K562 (cell line): ENCODE results near the gene TTC6. TPM values are rescaled to one million over a fixed set of nuclear protein-coding genes. Genes with fewer than 3 reads are reported as not detected.

Source experiments
- ATAC-seq: fragments of 200-7000 bp; cut with Tn5 transposase; 3 replicates; pipeline ENCODE4 v1.9.1; 2020; ENCODE audit warnings: moderate library complexity
- BruUV-seq: library from RNA; stranded (reverse); fragments of 400-500 nt; replicated peaks from 2 replicates; lab custom pipeline; 2021; lab: Mats Ljungman, UMichigan
- CTCF ChIA-PET: fragments of 300-600 bp; formaldehyde crosslinking; extraction: SDS; loops from one replicate; lab custom pipeline; 2021; ENCODE audit warnings: low intra/inter-chr PET ratio; lab: Yijun Ruan, JAX
- POLR2A ChIA-PET: fragments of 300-600, 350-650 bp; sonication (Branson Sonifier 250); formaldehyde crosslinking; extraction: SDS; loops from one replicate; lab custom pipeline; 2021; ENCODE audit warnings: antibody characterized with exemption, inconsistent platforms; lab: Yijun Ruan, JAX
- DNase-seq, 4 experiments: peaks; one replicate each; pipeline versions ENCODE4 v3.0.0 to v3.0.0-alpha.2; 2011 to 2018; ENCODE audit warnings: low spot score in 3 of 4, mixed read lengths in 3 of 4; ENCODE audit errors: extremely low read depth in 1 of 4
- FAIRE-seq: peaks from 2 replicates; lab custom pipeline; 2011; peaks lifted over from hg19 to GRCh38; lab: Jason Lieb, UNC
- H2AFZ ChIP-seq: 2 replicates; pipeline ENCODE4 v1.6.0; 2011; ENCODE audit warnings: low read depth, low read length, control low read depth, inconsistent platforms
- H3K27ac ChIP-seq: fragments of 200-600 bp; 3 replicates; pipeline ENCODE4 v1.8.0; 2011; ENCODE audit warnings: low read depth, mild to moderate bottlenecking, control low read depth, inconsistent platforms, low read length, moderate library complexity, mixed read lengths; ENCODE audit errors: extremely low read depth
- H3K27me3 ChIP-seq, 2 experiments: fragments of 300-600 bp in 1 of 2; 2 replicates in 1 of 2; 3 replicates in 1 of 2; pipeline versions ENCODE4 v1.6.0 to v1.8.0; 2011; ENCODE audit warnings: inconsistent platforms in 2 of 2, low read length in 2 of 2, mild to moderate bottlenecking in 1 of 2, mixed read lengths in 1 of 2, moderate library complexity in 1 of 2; ENCODE audit not compliant: control insufficient read depth in 2 of 2, insufficient read depth in 2 of 2
- H3K36me3 ChIP-seq: fragments of 300-600 bp; 3 replicates; pipeline ENCODE4 v1.8.0; 2011; ENCODE audit warnings: mild to moderate bottlenecking, low read length, inconsistent platforms; ENCODE audit not compliant: control insufficient read depth, insufficient read depth
- H3K4me1 ChIP-seq, 2 experiments: fragments of 200-600 bp in 1 of 2; replicated peaks in 1 of 2; 2 replicates in 1 of 2; 3 replicates in 1 of 2; pipeline versions ENCODE4 v1.5.1 to v1.8.0; 2011; ENCODE audit warnings: inconsistent platforms in 2 of 2, low read length in 2 of 2, mild to moderate bottlenecking in 1 of 2, mixed read lengths in 1 of 2, moderate library complexity in 1 of 2; ENCODE audit not compliant: control insufficient read depth in 2 of 2, insufficient read depth in 2 of 2
- H3K4me2 ChIP-seq: 2 replicates; pipeline ENCODE4 v1.6.1; 2011; ENCODE audit warnings: low read length, control low read depth, inconsistent platforms, mixed read lengths; ENCODE audit not compliant: insufficient read depth
- H3K4me3 ChIP-seq: fragments of 200-600 bp; sonication (generic), shearing (Covaris generic); 2 replicates; pipeline ENCODE4 v1.5.1; 2016; ENCODE audit warnings: control low read depth, inconsistent platforms
- H3K79me2 ChIP-seq: fragments of 200-600 bp; 3 replicates; pipeline ENCODE4 v1.8.0; 2011; ENCODE audit warnings: low read length, inconsistent platforms; ENCODE audit not compliant: control insufficient read depth, insufficient read depth
- H3K9ac ChIP-seq, 2 experiments: 2 replicates each; pipeline versions ENCODE4 v1.6.0 to v1.6.1; 2011; ENCODE audit warnings: low read depth in 2 of 2, low read length in 2 of 2, control low read depth in 1 of 2, inconsistent platforms in 1 of 2, mild to moderate bottlenecking in 1 of 2, mixed read lengths in 1 of 2; ENCODE audit not compliant: insufficient read depth in 1 of 2
- H3K9me1 ChIP-seq: one replicate; pipeline ENCODE4 v1.6.0; 2011; ENCODE audit warnings: inconsistent platforms, mild to moderate bottlenecking, low read length, moderate library complexity; ENCODE audit not compliant: control insufficient read depth, insufficient read depth
- H3K9me3 ChIP-seq: replicated peaks from 2 replicates; pipeline ENCODE4 v1.5.1; 2011; ENCODE audit warnings: low read depth, low read length, inconsistent platforms; ENCODE audit not compliant: control insufficient read depth, insufficient read depth
- H4K20me1 ChIP-seq: replicated peaks from 2 replicates; pipeline ENCODE4 v1.6.1; 2011; ENCODE audit warnings: low read length, inconsistent platforms, mixed read lengths; ENCODE audit not compliant: control insufficient read depth, insufficient read depth
- ADNP ChIP-seq: fragments of 200-800 bp; sonication (Bioruptor generic); IDR thresholded peaks from 2 replicates; pipeline ENCODE4 v1.6.1; 2016; ENCODE audit warnings: missing genetic modification characterization, missing compliant biosample characterization
- CREB3L1 ChIP-seq: fragments of 450-650 bp; IDR thresholded peaks from 2 replicates; pipeline ENCODE4 v1.6.1; 2014; ENCODE audit warnings: low read depth, mild to moderate bottlenecking, moderate library complexity, borderline replicate concordance
- E2F8 ChIP-seq: fragments of 450-650 bp; IDR thresholded peaks from 2 replicates; pipeline ENCODE4 v1.7.1; 2018; ENCODE audit warnings: mild to moderate bottlenecking, low read depth; ENCODE audit not compliant: partially characterized antibody
- GABPB2 ChIP-seq: fragments of 250-450 bp; sonication (Bioruptor Pico); conservative IDR thresholded peaks from 2 replicates; pipeline ENCODE4 v1.5.1; 2021; ENCODE audit warnings: mild to moderate bottlenecking
- HIVEP1 ChIP-seq: fragments of 250-450 bp; sonication (Bioruptor Pico); IDR thresholded peaks from 2 replicates; pipeline ENCODE4 v1.4.0; 2020; ENCODE audit warnings: mild to moderate bottlenecking
- HOXB6 ChIP-seq: fragments of 250-450 bp; sonication (Bioruptor Pico); IDR thresholded peaks from 2 replicates; pipeline ENCODE4 v1.5.1; 2022; ENCODE audit warnings: mild to moderate bottlenecking, borderline replicate concordance
- MED1 ChIP-seq: sonication (generic); formaldehyde crosslinking; IDR thresholded peaks from 2 replicates; pipeline ENCODE4 v1.8.1; 2023; ENCODE audit warnings: missing genetic modification reagents, borderline replicate concordance
- POLR2H ChIP-seq: IDR thresholded peaks from 2 replicates; pipeline ENCODE4 v1.6.1; 2016; ENCODE audit warnings: missing genetic modification characterization, low read depth, mild to moderate bottlenecking, control low read depth, missing compliant biosample characterization, moderate library complexity
- RAD51 ChIP-seq: fragments of 450-650 bp; IDR thresholded peaks from 2 replicates; pipeline ENCODE4 v1.7.1; 2016; ENCODE audit warnings: low read depth, mild to moderate bottlenecking, borderline replicate concordance
- RBM34 ChIP-seq: fragments of 200-400 bp; formaldehyde crosslinking; IDR thresholded peaks from 2 replicates; pipeline ENCODE4 v1.6.1; 2018; ENCODE audit warnings: low read length, borderline replicate concordance; ENCODE audit not compliant: insufficient read depth
- USF1 ChIP-seq: sonication (generic); formaldehyde crosslinking; IDR thresholded peaks from 2 replicates; pipeline ENCODE4 v1.9.0; 2022; ENCODE audit warnings: mild to moderate bottlenecking, missing genetic modification reagents
- ZNF280B ChIP-seq: fragments of 250-450 bp; sonication (Bioruptor Pico); IDR thresholded peaks from 2 replicates; pipeline ENCODE4 v1.5.1; 2021; ENCODE audit warnings: mild to moderate bottlenecking
- ZNF57 ChIP-seq: fragments of 450-650 bp; formaldehyde crosslinking; IDR thresholded peaks from 2 replicates; pipeline ENCODE4 v1.4.0; 2020; ENCODE audit warnings: mild to moderate bottlenecking, moderate library complexity
- WGBS: fragments of 100-300 bp; shearing (Covaris generic); methylation state at CpG from one replicate; pipeline ENCODE4 v1.1.6; 2016; ENCODE audit warnings: low coverage, mixed read lengths; ENCODE audit not compliant: insufficient coverage; ENCODE audit errors: missing lambda C conversion rate; 5-methylcytosine and 5-hydroxymethylcytosine counted together
- in situ Hi-C: fragments of 300-500 bp; cut with MboI; formaldehyde crosslinking; loops from 4 replicates; pipeline ENCODE4 v1.15.0; 2018; ENCODE audit warnings: inconsistent platforms, mixed read lengths
- intact Hi-C: fragments of 100-400 bp; cut with micrococcal nuclease; formaldehyde crosslinking; loops from 2 replicates; pipeline ENCODE4 v1.14.2; 2022
- polyA plus RNA-seq, 8 experiments: library from polyadenylated mRNA; depleted of rRNA in 4 of 8; stranded (reverse) in 5 of 8; unstranded in 3 of 8; fragments of >200 nt; fragmentation: Nextera tagmentation in 2 of 8; fragmentation: Illumina TruSeq in 1 of 8; extraction: Ambion mirVana in 2 of 8; extraction: Trizol in 1 of 8; gene quantifications; 2 replicates each; pipeline versions ENCODE4 v1.2.1 to v1.2.3, GENCODE V29; 2011 to 2014; ENCODE audit warnings: inconsistent platforms in 1 of 8, missing spikeins in 1 of 8
- total RNA-seq, 7 experiments: library from RNA; depleted of rRNA in 6 of 7; stranded (reverse); fragments of >200 nt in 6 of 7; fragmentation: Illumina TruSeq in 2 of 7; extraction: Trizol in 2 of 7; gene quantifications; 2 replicates each; pipeline versions ENCODE4 v1.2.1 to v1.2.3, GENCODE V29; 2011 to 2021; ENCODE audit warnings: low replicate concordance in 1 of 7

TTC6 gene
- total and polyA plus RNA-seq, 9 of the 15 experiments (the other 6 are each of a cell fraction or from before 2014, with no cell fraction given), result 0.04 to 0.23 (median 0.08) TPM; not detected in 5

GRCh38 chr14:37589715-37590427 lies 5.6 kb upstream of the TTC6 start (continued):
- TF ChIP-seq MED1 (no peak), RBM34 (no peak)

- whole genome bisulfite sequencing, result 84% methylated on average over 4 of the region's 4 CpGs
- H3K9me1 ChIP-seq, result no peaks in the 10 kb centered on the region
- H3K27ac ChIP-seq, result no peak overlapping the region
- no peaks in the 10 kb centered on the region for H3K9me3 ChIP-seq
- no peak overlapping the region for H2AFZ ChIP-seq
- H3K27me3 ChIP-seq, result no peaks in the 10 kb centered on the region
- no peaks in the 10 kb centered on the region for H3K36me3 ChIP-seq
- H3K4me1 ChIP-seq, result peaks cover 0 to 18% of the 10 kb centered on the region in 2 experiments; a peak in 2 of 5 replicates
- ChIA-PET CTCF (no interaction called here), POLR2A (no interaction called here)
- in situ Hi-C loops (loop anchor here (25.0 kb wide), 1 partner anchor 328 kb away; no protein-coding TSS in a partner anchor), intact Hi-C loops (no loop called here)
- DNase-seq (no peak), ATAC-seq (no peak), FAIRE-seq (no peak)
- no peak overlapping the region for H3K4me2 ChIP-seq
- no TSS peak for BruUV-seq
- H3K9ac ChIP-seq, result no peak overlapping the region
- H3K79me2 ChIP-seq, result peaks cover 2% of the 10 kb centered on the region; the same call in 2 of the 3 replicates
- no peaks in the 10 kb centered on the region for H4K20me1 ChIP-seq
- no peak overlapping the region for H3K4me3 ChIP-seq
- TF ChIP-seq GABPB2 (CRISPR knock-in tag) (no peak), ZNF57 (CRISPR knock-in tag) (no peak), HIVEP1 (CRISPR knock-in tag) (no peak), CREB3L1 (no peak), HOXB6 (CRISPR knock-in tag) (no peak), ZNF280B (CRISPR knock-in tag) (no peak), ADNP (tag) (no peak), USF1 (no peak), E2F8 (no peak), RAD51 (no peak), POLR2H (tag) (no peak)
Observed at GRCh38 chr14:37590428-37591139, 4.8 kb upstream of the TTC6 start.
